GM23248 (cell line): Measurements from ENCODE around the gene CRB1.

ENCODE experiments used
- EZH2 ChIP-seq: fragments of 200-600 bp; sonication (generic); IDR thresholded peaks from 2 replicates; pipeline ENCODE4 v1.6.1; 2018; ENCODE audit warnings: antibody characterized with exemption, mild to moderate bottlenecking; ENCODE audit not compliant: insufficient read depth, poor library complexity, severe bottlenecking
- EZH2phosphoT487 ChIP-seq: fragments of 200-600 bp; sonication (generic); IDR thresholded peaks from 2 replicates; pipeline ENCODE4 v1.6.1; 2018; ENCODE audit warnings: antibody characterized with exemption, moderate library complexity, mild to moderate bottlenecking, low read depth; ENCODE audit not compliant: insufficient read depth

GRCh38 chr1:197374428-197374827 is 106.4 kb downstream of the CRB1 start:
- TF ChIP-seq EZH2 (no peak), EZH2phosphoT487 (no peak)
